Measurements from ENCODE around the gene MRPL4.

GRCh38 chr19:10217085-10217484 lies 34.9 kb upstream of the MRPL4 start:
- no peak for TF ChIP-seq CTCF (optimal IDR thresholded peaks at IDR 0.05 in 1 of 3, IDR thresholded peaks at IDR 0.05 in 1 of 3, conservative IDR thresholded peaks at IDR 0.05 in 1 of 3; ENCODE audit: extremely low read depth in 1 of 3, insufficient read depth in 2 of 3, low read length in 3 of 3)
- TF ChIP-seq EZH2 (IDR thresholded peaks at IDR 0.05; ENCODE audit: low read length) = no peak
